Spleen (tissue), 11 donors: ENCODE data around the gene NBDY. TPM values are rescaled to one million over a fixed set of nuclear protein-coding genes. Genes with fewer than 3 reads are reported as not detected.
A peak's percentile ranks its signal among the peaks of the same experiment; 100 is the strongest.
"Not testable (repeated sequence)": the region's sequence is repeated elsewhere in the genome, so short reads cannot be mapped to it uniquely, and the experiment has no call there.

Experiments
- DNase-seq: peaks from one replicate; pipeline ENCODE4 v3.0.0-alpha.2; 2020
- H3K27ac ChIP-seq, 8 donors: fragments of 200-600 bp; sonication (generic) in 7 of 8; 1 replicate in 4 of 8; 2 replicates in 4 of 8; pipeline versions ENCODE4 v1.5.0 to v1.8.0; 2016 to 2021; ENCODE audit warnings: inconsistent platforms in 4 of 8, mild to moderate bottlenecking in 4 of 8, moderate library complexity in 1 of 8
- H3K27me3 ChIP-seq, 7 donors: fragments of 200-600 bp; sonication (generic) in 6 of 7; replicated peaks in 1 of 7; 1 replicate in 4 of 7; 2 replicates in 3 of 7; pipeline versions ENCODE4 v1.5.0 to v1.8.0; 2016 to 2021; ENCODE audit warnings: inconsistent platforms in 3 of 7, mild to moderate bottlenecking in 1 of 7
- H3K36me3 ChIP-seq, 6 donors: fragments of 200-600 bp; sonication (generic) in 5 of 6; 1 replicate in 4 of 6; 2 replicates in 2 of 6; pipeline versions ENCODE4 v1.5.0 to v1.8.0; 2016 to 2021; ENCODE audit warnings: inconsistent platforms in 2 of 6
- H3K4me1 ChIP-seq, 6 donors: fragments of 200-600 bp; sonication (generic) in 5 of 6; 1 replicate in 3 of 6; 2 replicates in 3 of 6; pipeline versions ENCODE4 v1.5.0 to v1.8.0; 2016 to 2021; ENCODE audit warnings: inconsistent platforms in 3 of 6
- H3K4me3 ChIP-seq, 8 donors: fragments of 200-600 bp; sonication (generic) in 7 of 8; 1 replicate in 4 of 8; 2 replicates in 4 of 8; pipeline versions ENCODE4 v1.5.0 to v1.8.0; 2016 to 2021; ENCODE audit warnings: inconsistent platforms in 4 of 8, mild to moderate bottlenecking in 4 of 8, moderate library complexity in 2 of 8
- H3K9me3 ChIP-seq, 8 donors: fragments of 200-600 bp; sonication (generic) in 7 of 8; 1 replicate in 4 of 8; 2 replicates in 4 of 8; pipeline versions ENCODE4 v1.5.0 to v1.8.0; 2016 to 2021; ENCODE audit warnings: inconsistent platforms in 4 of 8
- POLR2A ChIP-seq, 3 donors: fragments of 450-650 bp; IDR thresholded peaks; one replicate each; pipeline ENCODE4 v1.5.1; 2017; ENCODE audit warnings: antibody characterized with exemption in 3 of 3, mild to moderate bottlenecking in 1 of 3
- POLR2AphosphoS5 ChIP-seq, 3 donors: sonication (generic); formaldehyde crosslinking; IDR thresholded peaks; one replicate each; pipeline ENCODE4 v1.5.1; 2017; ENCODE audit warnings: antibody characterized with exemption in 3 of 3
- WGBS, 5 donors: extraction: QIAGEN DNeasy Blood & Tissue Kit in 3 of 5; methylation state at CpG; one replicate each; pipeline versions ENCODE4 v1.1.5 to v1.1.7; 2013 to 2018; 5-methylcytosine and 5-hydroxymethylcytosine counted together
- intact Hi-C: fragments of 100-400 bp; cut with DNase I; formaldehyde crosslinking; loops from one replicate; pipeline ENCODE4 v1.15.0; 2023; ENCODE audit warnings: low total_unique reads
- polyA plus RNA-seq, 3 donors: library from polyadenylated mRNA; stranded (reverse); fragments of 200-250 nt; gene quantifications; one replicate each; pipeline ENCODE4 v1.2.1, GENCODE V29; 2013
- total RNA-seq, 7 donors: library from RNA; depleted of rRNA in 3 of 7; stranded (reverse); fragments of >200 nt in 3 of 7; fragmentation: NEBNext Ultra II Directional in 4 of 7; extraction: Animal tissue kit (Norgen Biotek cat#: 25700) in 4 of 7; gene quantifications; one replicate each; pipeline versions ENCODE4 v1.1.0 to v1.2.1, GENCODE V29; 2016 to 2021
- TF ChIP-seq, protein P1 (sequence below), 11 experiments: fragments of 200-600 bp in 7 of 11; fragments of 450-650 bp in 4 of 11; sonication (generic) in 4 of 11; IDR thresholded peaks in 8 of 11; conservative IDR thresholded peaks in 3 of 11; 1 replicate in 7 of 11; 2 replicates in 4 of 11; pipeline versions ENCODE4 v1.4.0 to v1.8.0; 2016 to 2021; ENCODE audit warnings: antibody characterized with exemption in 11 of 11, inconsistent platforms in 4 of 11, mild to moderate bottlenecking in 1 of 11
- donor health status: healthy with polysubstance abuse.
- donor health status: DM: no; HTN: no; CAD: no; lungs with moderate emphysema.
- donor health status: DM: no; HTN: no; CAD: no.
- donor health status: Bipolar disorder and iron deficiency.
- donor health status: healthy.
- donor health status: DM: no; HTN: no; CAD: no.
- donor health status: DM: yes; HTN: yes; CAD: no.

NBDY gene
- total and polyA plus RNA-seq, 10 donors: 15.7 to 46.7 (median 29.4) TPM

DNA sequence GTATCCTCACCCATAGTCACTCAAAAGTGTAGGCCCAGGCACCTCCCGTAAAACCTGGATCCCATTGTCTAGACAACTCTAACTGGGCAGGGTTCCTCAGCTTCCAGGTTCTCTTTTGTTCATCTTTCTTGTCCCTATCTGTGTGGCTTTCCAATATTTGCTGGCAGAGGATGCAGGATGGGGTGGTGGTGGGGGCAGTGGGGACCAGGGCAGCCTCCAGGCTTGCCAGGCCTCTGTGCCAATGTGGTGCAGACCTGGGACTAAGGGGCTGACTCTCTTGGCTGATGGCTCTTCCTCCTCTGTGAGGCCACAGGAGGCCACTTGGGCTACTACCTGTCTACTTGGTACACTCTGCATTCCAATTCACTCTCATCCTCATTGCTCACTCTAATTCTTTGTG, 76.4 kb downstream of the NBDY start:
- 0 to 100% (median 96%) methylated on average over 1 of the region's 1 CpG for WGBS, 5 donors
- Histone ChIP-seq H3K36me3 (no peaks in the 10 kb centered on the region), H3K27ac (no peak overlapping the region), H3K27me3 (no peaks in the 10 kb centered on the region), H3K4me3 (no peak overlapping the region), H3K4me1 (peaks cover 6 to 32% (median 11%) of the 10 kb centered on the region in 6 donors), H3K9me3 (no peaks in the 10 kb centered on the region)
- TF ChIP-seq POLR2A (IDR thresholded peaks at IDR 0.05) (no peak), POLR2AphosphoS5 (IDR thresholded peaks at IDR 0.05) (no peak)
- TF ChIP-seq, protein P1, sequence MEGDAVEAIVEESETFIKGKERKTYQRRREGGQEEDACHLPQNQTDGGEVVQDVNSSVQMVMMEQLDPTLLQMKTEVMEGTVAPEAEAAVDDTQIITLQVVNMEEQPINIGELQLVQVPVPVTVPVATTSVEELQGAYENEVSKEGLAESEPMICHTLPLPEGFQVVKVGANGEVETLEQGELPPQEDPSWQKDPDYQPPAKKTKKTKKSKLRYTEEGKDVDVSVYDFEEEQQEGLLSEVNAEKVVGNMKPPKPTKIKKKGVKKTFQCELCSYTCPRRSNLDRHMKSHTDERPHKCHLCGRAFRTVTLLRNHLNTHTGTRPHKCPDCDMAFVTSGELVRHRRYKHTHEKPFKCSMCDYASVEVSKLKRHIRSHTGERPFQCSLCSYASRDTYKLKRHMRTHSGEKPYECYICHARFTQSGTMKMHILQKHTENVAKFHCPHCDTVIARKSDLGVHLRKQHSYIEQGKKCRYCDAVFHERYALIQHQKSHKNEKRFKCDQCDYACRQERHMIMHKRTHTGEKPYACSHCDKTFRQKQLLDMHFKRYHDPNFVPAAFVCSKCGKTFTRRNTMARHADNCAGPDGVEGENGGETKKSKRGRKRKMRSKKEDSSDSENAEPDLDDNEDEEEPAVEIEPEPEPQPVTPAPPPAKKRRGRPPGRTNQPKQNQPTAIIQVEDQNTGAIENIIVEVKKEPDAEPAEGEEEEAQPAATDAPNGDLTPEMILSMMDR (IDR thresholded peaks at IDR 0.05 in 8 of 11, conservative IDR thresholded peaks at IDR 0.05 in 3 of 11): no peak
- intact Hi-C loops: no loop called here
- DNase-seq: peak; percentile 63

DNA sequence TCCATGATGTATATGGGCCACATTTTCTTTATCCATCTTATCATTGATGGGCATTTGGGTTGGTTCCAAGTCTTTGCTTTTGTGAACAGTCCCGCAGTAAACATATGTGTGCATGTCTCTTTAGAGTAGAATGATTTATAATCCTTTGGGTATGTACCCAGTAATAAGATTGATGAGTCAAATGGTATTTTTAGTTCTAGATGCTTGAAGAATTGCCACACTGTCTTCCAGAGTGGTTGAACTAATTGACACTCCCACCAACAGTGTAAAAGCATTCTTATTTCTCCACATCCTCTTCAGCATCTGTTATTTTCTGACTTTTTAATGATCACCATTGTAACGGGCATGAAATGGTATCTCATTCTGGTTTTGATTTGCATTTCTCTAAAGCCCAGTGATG, 77.1 kb downstream of the NBDY start:
- DNase-seq, H3K36me3 ChIP-seq, H3K27ac ChIP-seq, H3K9me3 ChIP-seq, H3K27me3 ChIP-seq, H3K4me3 ChIP-seq, intact Hi-C loops: not testable (repeated sequence)
- peaks cover 0 to 25% (median 4%) of the 10 kb centered on the region in 6 donors for H3K4me1 ChIP-seq
- 74 to 92% (median 88%) methylated on average over 2 of the region's 2 CpGs for WGBS, 5 donors

DNA sequence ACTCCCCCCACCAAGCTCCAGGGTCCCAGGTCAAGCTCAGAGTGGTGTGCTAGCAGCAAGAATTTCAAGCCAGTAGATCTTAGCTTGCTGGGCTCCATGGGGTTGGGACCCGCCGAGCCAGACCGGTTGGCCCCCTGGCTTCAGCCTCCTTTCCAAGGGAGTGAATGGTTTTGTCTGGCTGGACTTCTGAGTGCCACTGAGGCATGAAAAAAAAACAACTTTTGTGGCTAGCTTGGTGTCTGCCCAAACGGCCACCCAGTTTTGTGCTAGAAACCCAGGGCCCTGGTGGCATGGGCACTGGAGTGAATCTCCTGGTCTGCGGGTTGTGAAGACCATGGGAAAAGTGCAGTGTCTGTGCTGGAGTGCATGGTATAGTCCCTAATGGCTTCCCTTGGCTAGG, 82.6 kb downstream of the NBDY start:
- DNase-seq: peak; percentile 70

DNA sequence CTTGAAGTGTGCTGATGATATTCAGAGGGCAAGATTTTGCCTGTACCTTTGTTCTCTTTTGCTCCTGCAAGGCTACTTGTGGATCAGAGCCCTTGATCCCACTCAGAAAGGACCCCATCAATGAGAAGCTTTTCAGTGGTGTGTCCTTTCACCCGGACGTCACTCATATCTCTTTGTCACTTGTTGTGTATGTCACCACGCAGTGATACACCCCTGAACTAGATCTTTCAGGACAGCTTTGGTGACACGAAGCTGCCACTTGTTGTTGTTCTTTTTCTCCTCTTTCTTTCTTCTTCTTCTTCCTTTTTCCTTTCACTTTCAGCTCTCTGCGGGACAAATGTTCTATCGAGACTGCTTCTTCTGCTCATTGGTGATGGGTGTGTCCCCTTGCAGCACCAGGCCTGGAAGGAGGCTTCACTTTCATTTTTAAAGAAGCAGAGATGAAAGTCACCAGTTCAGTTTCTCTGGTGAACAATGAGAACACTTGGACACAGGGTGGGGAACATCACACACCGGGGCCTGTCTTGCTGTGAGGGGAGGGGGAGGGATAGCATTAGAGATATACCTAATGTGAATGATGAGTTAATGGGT, 83.6 kb downstream of the NBDY start:
- intact Hi-C loops: no loop called here
- H3K4me3 ChIP-seq: peak overlapping the region in 2 of 8 donors; percentile 26 to 37
- H3K36me3 ChIP-seq: peaks cover 0 to 6% (median 0%) of the 10 kb centered on the region in 6 donors
- no peak for DNase-seq
- peak in 1 of 3 donors; percentile 22 for TF ChIP-seq POLR2AphosphoS5 (IDR thresholded peaks at IDR 0.05)
- TF ChIP-seq, protein P1 (IDR thresholded peaks at IDR 0.05 in 8 of 11, conservative IDR thresholded peaks at IDR 0.05 in 3 of 11): no peak
- H3K27ac ChIP-seq: peak overlapping the region in 7 of 8 donors; percentile 31 to 83 (median 64)
- WGBS, 5 donors: 8 to 23% (median 14%) methylated on average over 7 of the region's 7 CpGs
- H3K27me3 ChIP-seq: peaks cover 0 to 5% (median 0%) of the 10 kb centered on the region in 7 donors
- peaks cover 0 to 41% (median 21%) of the 10 kb centered on the region in 6 donors for H3K4me1 ChIP-seq
- no peaks in the 10 kb centered on the region for H3K9me3 ChIP-seq

More for the DNA sequence above, 82.6 kb downstream of the NBDY start:
- H3K36me3 ChIP-seq: no peaks in the 10 kb centered on the region
- H3K4me3 ChIP-seq: no peak overlapping the region
- 75 to 91% (median 81%) methylated on average over 2 to 5 of the region's 5 CpGs for WGBS, 5 donors
- intact Hi-C loops: no loop called here
- peak overlapping the region in 4 of 8 donors; percentile 64 to 83 (median 79) for H3K27ac ChIP-seq
- TF ChIP-seq POLR2AphosphoS5 (IDR thresholded peaks at IDR 0.05) (no peak), POLR2A (IDR thresholded peaks at IDR 0.05) (no peak)
- TF ChIP-seq, protein P1 (IDR thresholded peaks at IDR 0.05 in 8 of 11, conservative IDR thresholded peaks at IDR 0.05 in 3 of 11): no peak
- H3K4me1 ChIP-seq: peaks cover 0 to 41% (median 23%) of the 10 kb centered on the region in 6 donors
- H3K27me3 ChIP-seq: peaks cover 0 to 5% (median 0%) of the 10 kb centered on the region in 7 donors
- H3K9me3 ChIP-seq: no peaks in the 10 kb centered on the region
